HG02763 (cell line): ENCODE data around the gene ZNF8.
"Not testable (repeated sequence)": the region's sequence is repeated elsewhere in the genome, so short reads cannot be mapped to it uniquely, and the experiment has no call there.

ENCODE experiments used
- ATAC-seq: cut with Tn5 transposase; IDR thresholded peaks from one replicate; pipeline ENCODE4 v1.9.1; 2021; ENCODE audit warnings: mild to moderate bottlenecking, moderate library complexity; ENCODE audit not compliant: unreplicated experiment

ZNF8 gene

GRCh38 chr19:58278541-58279041, at the start of gene ZNF8:
Gene ZNF8 (plus strand): TSS chr19:58278955. CDS start chr19:58279082, 127 bp downstream.
- peak; percentile 93 for ATAC-seq

DNA sequence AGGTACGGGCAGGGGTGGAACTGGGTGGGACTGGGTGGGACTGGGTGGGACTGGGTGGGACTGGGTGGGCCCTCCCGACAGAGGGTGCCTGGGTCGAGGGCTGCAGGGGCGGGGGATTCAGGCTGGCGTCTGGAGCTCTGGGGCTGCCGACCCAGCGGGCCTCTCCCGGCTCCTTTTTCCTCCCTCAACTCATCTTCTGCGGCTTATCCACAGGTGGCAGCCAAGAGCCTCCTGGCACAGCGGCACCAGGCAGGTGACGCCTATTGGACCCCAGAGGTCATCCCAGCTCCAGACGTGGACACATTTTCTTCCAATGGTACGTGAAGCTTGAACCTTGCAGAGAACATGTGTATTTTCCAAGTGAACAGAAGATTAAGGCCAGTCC, 49.5 kb upstream of the ZNF8 start:
- ATAC-seq = peak; percentile 13

DNA sequence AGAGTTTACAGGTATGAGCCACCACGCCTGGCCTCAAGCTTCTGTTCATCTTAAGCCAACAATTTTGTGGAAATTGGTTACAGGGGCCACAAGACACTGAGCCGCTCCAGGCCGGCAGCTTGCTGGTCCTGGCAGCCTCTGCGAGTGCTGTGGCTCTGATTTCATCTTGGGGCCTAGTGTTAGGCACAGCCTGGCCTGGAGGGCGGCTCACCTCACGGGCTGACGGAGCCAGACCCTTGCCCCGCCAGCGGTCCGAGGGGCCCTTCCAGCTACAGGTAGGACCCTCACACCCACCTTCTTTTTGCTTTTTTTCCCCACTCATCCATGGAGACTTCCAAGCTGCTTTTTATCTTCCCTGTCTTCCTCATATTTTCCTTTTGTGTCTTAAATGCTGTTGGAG, 41.4 kb upstream of the ZNF8 start:
- ATAC-seq = no peak

- ATAC-seq = no peak
Observed at GRCh38 chr19:58243351-58243750, 35.4 kb upstream of the ZNF8 start.

DNA sequence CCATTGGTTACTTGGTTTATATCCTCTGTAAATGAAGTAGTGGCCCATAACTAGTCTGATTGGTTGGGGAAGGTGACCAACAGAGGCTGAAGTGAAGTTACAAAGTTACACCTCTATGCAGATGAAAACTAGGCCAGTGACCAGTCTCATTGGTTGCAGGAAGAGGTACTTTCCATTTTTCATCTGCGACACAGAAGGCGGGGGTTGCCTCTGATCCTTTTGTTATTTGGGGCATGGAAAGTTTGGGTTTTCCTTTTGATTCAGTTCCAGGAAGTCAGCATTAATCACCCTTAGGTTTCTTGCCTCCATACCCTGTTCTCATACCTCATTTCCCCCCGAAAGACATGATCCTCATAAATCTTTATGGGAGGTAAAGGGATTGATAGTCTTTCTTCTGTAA, 29.9 kb upstream of the ZNF8 start:
- no peak for ATAC-seq

DNA sequence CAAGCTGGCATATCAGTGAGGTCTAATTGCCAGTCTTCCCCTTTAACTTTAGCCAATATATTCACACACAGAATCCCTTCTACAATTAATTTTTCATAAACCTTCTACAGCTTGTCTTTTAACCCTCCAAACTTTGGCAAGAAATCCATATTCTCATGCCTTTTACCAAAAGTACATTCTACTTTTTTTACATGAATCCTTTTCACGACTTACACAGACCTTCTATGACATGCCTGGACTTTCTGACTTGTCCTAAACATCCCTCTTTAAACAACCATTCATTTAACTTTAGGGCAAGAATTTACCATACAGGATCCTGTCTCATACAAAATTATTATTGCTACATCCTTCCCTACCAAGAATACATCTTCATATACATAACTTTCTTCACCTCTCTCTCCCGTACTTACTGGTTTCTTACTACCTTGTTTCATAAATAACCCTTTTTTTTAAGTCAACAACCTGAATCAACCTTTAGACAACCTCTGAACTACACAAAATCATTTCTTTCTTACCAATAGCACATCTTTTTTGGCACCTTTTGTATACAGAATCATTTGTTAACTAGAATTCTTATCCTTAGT, 26.6 kb upstream of the ZNF8 start:
- no peak for ATAC-seq

DNA sequence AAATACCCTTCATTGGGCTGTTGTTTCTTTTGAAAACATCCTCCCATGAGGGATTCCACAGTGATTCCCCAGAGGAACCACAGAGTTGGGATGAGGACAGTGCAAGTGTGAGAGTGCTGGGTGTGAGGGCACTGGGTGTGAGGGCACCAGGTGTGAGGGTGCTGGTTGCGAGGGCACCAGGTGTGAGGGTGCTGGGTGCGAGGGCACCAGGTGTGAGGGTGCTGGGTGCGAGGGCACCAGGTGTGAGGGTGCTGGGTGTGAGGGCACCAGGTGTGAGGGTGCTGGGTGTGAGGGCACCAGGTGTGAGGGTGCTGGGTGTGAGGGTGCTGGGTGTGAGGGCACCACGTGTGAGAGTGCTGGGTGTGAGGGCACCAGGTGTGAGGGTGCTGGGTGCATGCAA, 20.5 kb upstream of the ZNF8 start:
- not testable (repeated sequence) for ATAC-seq

- ATAC-seq = no peak
Observed at GRCh38 chr19:58261600-58261967, 17.2 kb upstream of the ZNF8 start.

GRCh38 chr19:58261968-58262921, 16.5 kb upstream of the ZNF8 start:
- ATAC-seq = no peak

DNA sequence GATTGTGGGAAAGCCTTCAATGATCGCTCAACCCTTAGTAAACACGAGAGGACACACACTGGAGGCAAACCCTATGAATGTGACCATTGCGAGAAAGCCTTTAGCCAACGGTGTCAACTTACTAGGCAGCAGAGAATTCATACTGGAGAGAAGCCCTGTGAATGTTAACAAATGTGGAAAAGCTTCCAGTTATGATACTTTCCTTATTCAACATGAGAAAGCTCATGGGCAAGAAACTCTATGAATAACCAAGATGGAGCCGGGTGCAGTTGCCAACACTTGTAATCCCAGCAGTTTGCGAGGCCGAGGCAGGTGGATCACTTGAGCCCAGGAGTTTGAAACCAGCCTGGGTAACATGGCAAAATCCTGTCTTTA, 15.8 kb upstream of the ZNF8 start:
- no peak for ATAC-seq

DNA sequence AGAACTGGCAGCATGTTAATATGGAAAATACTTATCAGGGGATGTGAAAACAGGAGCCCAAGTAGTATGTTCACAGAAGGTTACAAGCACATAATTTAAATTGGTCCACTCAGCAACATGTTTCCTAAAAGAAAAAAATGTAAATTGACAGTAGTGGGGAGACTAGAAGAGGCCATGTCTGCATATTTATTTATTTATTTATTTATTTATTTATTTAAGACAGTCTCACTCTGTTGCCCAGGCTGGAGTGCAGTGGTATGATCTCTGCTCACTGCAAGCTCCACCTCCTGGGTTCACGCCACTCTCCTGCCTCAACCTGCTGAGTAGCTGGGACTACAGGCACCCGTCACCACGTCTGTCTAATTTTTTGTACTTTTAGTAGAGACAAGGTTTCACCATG, 13.7 kb upstream of the ZNF8 start:
- no peak for ATAC-seq

DNA sequence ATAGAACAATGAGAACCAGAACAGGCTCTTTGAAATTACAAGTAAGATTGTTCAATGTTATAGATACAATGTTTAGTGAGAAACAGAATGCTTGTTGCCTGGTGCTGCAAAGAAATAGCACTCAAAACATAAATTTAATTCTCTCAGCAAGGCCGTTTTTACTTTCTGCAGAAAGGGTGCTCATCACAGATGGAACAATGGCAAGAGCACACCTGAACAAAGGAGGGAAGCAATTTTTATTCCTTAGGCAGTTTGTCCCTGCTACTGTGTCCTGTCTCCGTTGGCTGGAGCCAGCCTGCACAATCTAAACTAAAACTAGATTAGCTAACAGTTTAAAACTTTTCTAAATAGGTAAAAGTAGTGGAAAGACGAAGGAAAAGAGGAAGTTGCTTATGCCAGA, 10.4 kb upstream of the ZNF8 start:
- ATAC-seq = no peak

DNA sequence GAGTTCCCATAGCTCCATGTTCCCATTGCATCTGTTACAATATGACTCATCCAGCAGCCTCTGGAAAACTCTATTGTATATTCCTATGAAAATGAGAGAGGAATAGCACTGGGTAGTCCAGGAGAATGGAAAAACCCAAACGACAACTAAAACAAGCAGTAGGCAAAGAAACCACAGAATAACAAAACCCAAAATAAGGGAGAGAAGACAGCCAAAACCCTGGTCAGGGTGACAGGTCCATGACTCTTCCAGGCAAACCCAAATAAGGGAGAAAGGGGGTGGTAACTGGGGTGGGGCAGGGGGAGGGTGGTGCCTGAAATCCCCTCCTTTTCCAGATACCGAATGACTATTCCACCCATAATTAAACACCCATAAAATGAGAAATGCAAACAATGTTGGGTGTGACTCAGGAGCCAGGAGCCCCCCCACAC, 4.0 kb upstream of the ZNF8 start:
- no peak for ATAC-seq

DNA sequence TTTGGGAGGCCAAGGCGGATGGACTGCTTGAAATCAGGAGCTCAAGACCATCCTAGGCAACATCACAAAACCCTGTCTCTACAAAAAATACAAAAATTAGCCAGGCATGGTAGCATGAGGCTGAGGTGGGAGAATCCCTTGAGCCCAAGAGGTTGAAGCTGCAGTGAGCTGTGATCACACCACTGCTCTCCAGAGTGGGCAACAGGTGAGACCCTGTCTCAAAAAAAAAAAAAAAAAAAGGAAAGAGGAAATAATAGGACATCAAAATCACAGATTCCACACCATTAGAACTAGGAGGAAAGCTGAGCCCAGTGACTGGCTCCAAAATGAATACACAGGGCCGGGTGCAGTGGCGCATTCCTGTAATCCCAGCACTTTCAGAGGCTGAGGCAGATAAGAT, 3.2 kb upstream of the ZNF8 start:
- ATAC-seq = no peak

DNA sequence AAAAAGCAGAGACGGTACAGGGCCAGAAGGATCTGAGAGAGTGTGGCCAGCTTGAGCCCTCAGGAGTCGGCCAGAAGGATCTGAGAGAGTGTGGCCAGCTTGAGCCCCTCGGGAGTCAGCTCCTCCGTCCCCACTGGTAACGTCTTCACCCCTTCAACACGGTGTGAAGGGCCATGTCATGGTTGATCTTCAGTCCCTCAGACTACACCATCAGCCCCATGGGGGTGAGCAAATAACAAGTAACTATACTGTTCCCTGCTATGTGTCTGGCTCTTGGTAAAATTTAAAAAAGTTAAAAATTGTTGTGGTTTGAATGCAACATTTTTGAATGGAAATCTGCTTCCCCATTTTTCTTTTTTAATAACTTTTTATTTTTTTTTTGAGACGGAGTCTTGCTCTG, 1.6 kb upstream of the ZNF8 start:
- no peak for ATAC-seq

GRCh38 chr19:58277748-58278540, 811 bp upstream of the ZNF8 start:
- no peak for ATAC-seq

- peak; percentile 27 for ATAC-seq
Observed at GRCh38 chr19:58279042-58279924, 528 bp downstream of the ZNF8 start.

DNA sequence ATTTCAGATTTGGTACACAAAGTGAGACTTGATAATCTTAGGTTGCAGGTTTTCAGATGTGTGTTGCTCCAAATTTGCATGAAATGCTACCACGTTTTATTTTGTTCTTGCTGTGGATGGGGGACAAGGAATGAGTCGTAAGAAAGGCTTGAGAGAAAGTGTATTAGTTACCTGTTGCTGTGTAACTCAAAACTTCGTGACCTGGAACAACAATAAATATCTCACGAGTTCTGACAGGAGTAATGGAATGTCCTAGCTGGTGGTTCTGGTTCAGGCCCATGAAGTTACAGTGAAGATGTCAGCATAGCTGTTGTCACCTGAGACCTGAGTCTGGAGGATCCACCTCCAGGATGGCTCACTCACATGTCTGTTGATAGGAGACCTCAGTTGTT, 1.2 kb downstream of the ZNF8 start:
- no peak for ATAC-seq

GRCh38 chr19:58284199-58284598, 5.4 kb downstream of the ZNF8 start:
- no peak for ATAC-seq

- no peak for ATAC-seq
Observed at GRCh38 chr19:58291943-58292342, 13.2 kb downstream of the ZNF8 start.
